GM21447 (cell line): ENCODE results near the gene RAB1B.
"Not testable (repeated sequence)": the region's sequence is repeated elsewhere in the genome, so short reads cannot be mapped to it uniquely, and the experiment has no call there.

Experiments used
- ATAC-seq: cut with Tn5 transposase; IDR thresholded peaks from one replicate; pipeline ENCODE4 v1.9.1; 2021; ENCODE audit not compliant: unreplicated experiment

The RAB1B gene

DNA sequence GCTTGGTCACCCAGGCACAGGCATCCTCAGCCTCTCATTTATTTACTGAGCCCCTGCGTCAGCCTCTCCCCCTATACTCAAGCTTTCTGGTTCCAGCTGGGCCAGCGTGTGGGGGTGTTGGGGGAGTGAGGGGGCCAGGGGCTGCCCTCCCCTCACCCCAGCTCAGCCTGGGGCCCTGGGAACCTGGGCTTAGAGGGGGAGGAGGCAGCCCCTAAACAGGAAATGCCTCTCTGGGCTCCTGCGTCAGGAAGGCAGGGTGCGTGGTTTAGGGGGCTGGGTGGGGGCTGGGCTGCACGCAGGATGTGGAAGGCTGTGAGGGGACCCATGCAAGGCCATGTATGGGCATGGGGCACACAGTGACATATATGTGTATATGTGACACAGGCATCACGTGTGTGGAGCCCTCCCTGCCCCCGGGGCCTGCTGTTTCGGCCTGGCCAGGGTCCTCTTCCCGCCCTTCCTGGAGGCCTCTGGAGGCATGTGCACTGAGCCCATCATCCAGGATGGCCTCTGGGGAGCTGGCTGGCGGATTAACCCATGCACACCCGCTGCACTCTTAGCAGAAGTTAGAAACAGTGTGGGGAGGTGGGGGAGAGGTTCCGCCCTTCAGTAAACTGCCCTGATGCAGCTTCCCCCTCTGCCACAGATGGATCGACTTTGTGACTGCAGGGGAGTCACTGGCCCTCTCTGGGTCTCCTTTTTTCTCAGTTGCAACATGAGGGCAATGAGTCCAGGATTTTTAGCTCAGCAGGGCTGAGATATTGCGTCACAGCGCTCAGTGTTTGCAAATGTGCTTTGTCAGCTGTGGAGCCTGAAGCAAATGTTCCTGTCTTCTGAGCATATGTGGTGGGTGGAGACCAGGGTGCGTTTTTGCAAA lies 49.5 kb downstream of the RAB1B start:
- ATAC-seq = no peak

DNA sequence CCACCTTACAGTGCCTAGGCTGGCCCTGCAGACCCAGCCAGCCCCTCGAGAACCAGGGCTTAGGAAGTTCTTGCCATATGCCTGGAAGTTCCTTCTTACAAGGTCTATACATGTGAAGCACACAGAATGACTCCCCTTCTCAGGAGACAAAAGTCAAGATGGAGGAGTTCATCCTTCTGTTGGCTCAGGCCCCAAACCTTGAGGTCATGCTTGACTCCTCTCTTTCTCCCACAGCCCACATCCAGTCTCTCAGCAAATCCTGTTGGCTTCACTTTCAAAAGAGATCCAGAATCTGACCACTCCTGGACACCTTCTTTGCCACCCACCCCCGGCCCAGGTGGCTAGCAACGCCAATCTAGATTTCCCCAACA lies 50.1 kb downstream of the RAB1B start:
- no peak for ATAC-seq

DNA sequence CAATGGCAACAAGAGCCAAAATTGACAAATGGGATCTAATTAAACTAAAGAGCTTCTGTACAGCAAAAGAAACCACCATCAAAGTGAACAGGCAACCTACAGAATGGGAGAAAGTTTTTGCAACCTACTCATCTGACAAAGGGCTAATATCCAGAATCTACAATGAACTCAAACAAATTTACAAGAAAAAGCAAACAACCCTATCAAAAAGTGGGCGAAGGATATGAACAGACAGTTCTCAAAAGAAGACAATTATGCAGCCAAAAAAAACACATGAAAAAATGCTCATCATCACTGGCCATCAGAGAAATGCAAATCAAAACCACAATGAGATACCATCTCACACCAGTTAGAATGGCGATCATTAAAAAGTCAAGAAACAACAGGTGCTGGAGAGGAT lies 51.9 kb downstream of the RAB1B start:
- ATAC-seq = not testable (repeated sequence)

DNA sequence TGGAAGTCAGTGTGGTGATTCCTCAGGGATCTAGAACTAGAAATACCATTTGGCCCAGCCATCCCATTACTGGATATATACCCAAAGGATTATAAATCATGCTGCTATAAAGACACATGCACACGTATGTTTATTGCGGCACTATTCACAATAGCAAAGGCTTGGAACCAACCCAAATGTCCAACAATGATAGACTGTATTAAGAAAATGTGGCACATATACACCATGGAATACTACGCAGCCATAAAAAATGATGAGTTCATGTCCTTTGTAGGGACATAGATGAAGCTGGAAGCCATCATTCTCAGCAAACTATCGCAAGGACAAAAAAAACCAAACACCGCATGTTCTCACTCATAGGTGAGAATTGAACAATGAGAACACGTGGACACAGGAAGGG lies 52.3 kb downstream of the RAB1B start:
- not testable (repeated sequence) for ATAC-seq

DNA sequence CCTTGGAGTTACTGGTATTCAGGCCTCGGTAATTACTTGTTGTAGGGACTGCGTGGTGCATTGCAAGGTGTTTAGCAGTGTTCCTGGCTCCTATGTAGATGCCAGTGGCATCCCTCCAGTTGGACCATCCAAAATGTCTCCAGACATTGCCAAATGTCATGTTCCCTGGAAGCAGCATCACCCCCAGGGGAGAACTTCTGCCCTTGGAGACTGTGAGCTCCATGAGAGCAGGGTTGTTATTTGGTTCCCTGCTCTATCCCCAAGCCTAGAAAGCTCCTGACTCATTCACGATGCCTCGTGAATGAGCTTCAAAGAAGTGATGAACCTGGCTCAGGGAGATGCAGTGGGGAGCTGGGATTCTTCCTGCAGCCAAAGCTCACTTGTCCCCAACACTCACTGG lies 53.2 kb downstream of the RAB1B start:
- no peak for ATAC-seq

DNA sequence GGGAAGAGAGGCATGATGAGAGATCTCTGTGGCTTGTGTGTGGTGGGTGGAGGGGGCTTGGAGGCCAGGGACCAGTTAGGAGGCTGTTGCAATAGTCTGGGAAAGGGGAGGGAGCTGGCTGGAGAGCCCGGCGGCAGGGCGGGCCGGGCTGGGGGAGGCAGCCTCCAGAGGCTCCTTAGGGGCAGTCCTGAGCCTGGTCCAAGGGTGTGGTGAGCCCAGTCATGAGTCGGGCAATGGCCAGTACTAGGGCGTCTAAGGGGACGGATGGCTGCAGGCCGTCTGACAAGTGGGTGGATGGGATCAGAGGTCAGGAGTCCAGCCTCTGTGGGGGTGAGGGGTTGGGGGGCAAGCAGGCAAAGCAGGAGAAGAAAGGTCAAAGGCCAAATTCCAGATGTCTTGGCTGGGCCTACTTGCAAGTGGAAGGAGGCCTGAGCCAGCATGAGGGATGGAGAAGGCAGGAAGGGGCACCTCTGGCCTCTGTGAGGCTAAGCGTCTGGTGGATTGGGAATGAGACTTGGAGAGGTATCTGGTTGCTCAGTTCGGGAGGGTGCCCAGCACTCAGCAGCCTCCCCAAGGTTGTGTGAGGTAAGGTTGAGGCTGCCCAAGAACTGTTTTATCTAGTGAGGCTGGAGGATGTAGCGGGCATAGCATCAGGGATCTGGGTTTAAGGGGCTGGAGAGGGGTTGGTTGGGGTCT lies 54.4 kb downstream of the RAB1B start:
- no peak for ATAC-seq

DNA sequence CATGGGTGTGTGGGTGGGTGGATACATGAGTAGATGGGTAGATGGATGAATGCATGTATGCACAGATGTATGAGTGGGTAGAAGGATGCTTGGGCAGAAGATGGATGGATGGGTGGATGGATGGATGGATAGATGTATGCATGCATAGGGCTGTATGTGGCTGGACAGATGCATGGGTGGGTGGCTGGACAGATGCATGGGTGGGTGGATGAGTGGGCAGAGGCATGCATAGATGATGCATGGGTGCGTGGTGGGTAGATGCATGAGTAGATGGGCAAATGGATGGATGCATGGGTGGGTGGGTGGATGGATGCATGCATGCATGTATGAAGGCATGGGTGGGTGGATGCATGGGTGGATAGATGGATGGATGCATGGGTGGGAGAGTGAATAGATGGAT lies 55.2 kb downstream of the RAB1B start:
- no peak for ATAC-seq

DNA sequence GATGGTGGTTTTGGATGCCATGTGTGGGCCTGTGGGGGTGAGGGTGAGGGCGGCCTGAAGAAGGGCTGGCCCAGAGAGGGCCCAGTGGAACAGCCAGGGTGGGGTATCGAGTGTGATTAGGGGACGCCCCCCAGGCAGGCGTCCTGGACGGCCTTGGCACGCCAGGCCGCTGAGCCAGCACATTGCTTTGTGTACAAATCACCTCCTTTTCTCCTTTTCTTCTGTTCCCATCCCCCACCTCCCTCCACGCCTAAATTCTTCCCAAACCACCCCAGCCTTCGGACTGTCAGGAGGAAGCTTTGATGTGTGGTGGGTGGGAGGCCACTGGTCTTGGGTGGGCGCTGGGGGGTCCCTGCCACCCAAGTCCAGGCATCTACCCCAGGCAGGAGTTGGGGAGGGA lies 56.2 kb downstream of the RAB1B start:
- no peak for ATAC-seq

DNA sequence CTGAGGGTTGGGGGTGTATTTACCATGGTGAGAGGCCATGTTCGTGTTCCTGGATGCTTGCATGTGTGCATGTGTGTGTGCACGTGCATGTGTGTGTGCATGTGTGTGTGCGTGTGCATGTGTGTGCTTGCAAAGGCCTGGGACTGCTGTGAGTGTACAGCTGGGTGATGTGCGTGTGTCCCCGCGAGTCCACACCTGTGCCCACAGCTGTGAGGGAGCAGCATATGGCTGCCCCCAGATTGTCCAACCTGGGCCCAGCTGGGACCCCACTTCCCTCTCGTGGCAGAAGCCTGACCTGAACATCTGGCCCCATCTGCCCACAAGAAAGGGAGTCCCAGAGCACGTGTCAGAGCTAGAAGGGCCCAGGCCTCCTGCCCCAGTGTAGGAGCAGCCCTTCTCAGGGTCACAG lies 56.8 kb downstream of the RAB1B start:
- ATAC-seq = no peak

DNA sequence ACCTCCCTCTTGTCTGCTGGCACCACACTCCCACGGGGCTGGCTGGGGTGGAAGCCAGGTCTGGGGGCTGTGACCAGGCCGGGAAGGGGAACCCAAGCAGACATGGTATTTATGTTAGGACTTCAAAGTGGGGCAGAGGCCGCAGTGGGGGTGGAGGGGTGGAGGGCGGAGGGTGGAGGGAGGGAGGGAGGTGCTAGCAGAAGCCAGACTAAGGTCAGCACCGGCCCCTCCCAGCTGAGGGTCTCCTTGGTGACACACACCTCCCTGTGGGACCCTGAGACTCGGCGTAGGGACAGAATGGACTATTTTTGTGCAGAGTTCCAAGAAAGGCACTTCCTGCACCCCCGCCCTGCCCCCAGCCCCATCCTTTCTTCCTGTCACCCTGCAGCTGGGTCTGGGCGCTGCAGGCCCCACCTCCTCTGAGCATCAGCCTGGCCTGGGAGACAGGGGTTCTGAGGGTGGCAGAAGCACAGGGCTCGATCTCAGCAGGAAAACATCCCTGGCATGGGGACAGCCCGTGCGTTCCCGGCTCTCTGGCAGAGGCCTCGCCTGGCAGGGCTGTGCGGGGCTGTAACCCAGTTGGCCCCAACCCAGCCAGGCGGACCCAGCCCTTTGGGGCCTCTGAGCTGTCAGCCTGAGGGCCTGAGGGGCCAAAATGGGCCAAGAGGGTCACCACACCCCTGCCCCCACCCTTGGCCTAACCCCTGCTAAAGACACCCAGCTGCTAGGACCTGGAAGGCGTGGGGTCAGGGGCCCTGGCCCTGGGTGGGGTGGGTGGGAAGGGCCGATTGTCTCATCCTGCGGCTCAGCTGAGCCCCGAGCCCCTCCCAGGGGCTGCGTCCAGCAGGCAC lies 58.0 kb downstream of the RAB1B start:
- no peak for ATAC-seq
